ENCODE data around the gene B3GNT5. TPM values are rescaled to one million over a fixed set of nuclear protein-coding genes. Genes with fewer than 3 reads are reported as not detected.

The B3GNT5 gene
- total and polyA plus RNA-seq, 9 of the 15 experiments (the other 6 are each of a cell fraction or from before 2014, with no cell fraction given): 8.8 to 23.8 (median 14.4) TPM

- BruUV-seq (replicated peaks): no TSS peak
- in situ Hi-C loops (cut with MboI) (no loop called here), intact Hi-C loops (cut with micrococcal nuclease) (no loop called here)
- H3K4me1 ChIP-seq (replicated peaks in 1 of 2; ENCODE audit: control insufficient read depth in 2 of 2, insufficient read depth in 2 of 2, low read length in 2 of 2): peaks cover 3 to 5% of the 10 kb centered on the region in 2 experiments; a peak in 3 of 5 replicates
- H3K27me3 ChIP-seq (ENCODE audit: control insufficient read depth in 2 of 2, insufficient read depth in 2 of 2, low read length in 2 of 2): no peaks in the 10 kb centered on the region
- no peaks in the 10 kb centered on the region for H4K20me1 ChIP-seq (replicated peaks; ENCODE audit: control insufficient read depth, insufficient read depth, low read length)
- CTCF ChIA-PET (ENCODE audit: low intra/inter-chr PET ratio): interaction anchor here (0.6 kb wide), 1 partner anchor 37 kb away, joined by 4 read pairs; no protein-coding TSS in a partner anchor
- no peak for FAIRE-seq
- no peaks in the 10 kb centered on the region for H3K9me1 ChIP-seq (ENCODE audit: control insufficient read depth, insufficient read depth, low read length)
- TF ChIP-seq ZNF639 (CRISPR knock-in tag; conservative IDR thresholded peaks at IDR 0.05 in 1 of 2, IDR thresholded peaks at IDR 0.05 in 1 of 2): no peak
- TF ChIP-seq ZBTB40 (IDR thresholded peaks at IDR 0.05): no peak
- TF ChIP-seq ZBTB40 (CRISPR knock-in tag; IDR thresholded peaks at IDR 0.05): no peak
- no peak for TF ChIP-seq SREBF1 (IDR thresholded peaks at IDR 0.05; ENCODE audit: borderline replicate concordance, low read depth, low read length)
- TF ChIP-seq ZNF324 (CRISPR knock-in tag; IDR thresholded peaks at IDR 0.05): no peak
- TF ChIP-seq SMAD1 (IDR thresholded peaks at IDR 0.05; ENCODE audit: low read depth, low read length, partially characterized antibody): no peak
- TF ChIP-seq PURB (CRISPR knock-in tag; IDR thresholded peaks at IDR 0.05; ENCODE audit: low read depth): no peak
- TF ChIP-seq HMGXB4 (CRISPR knock-in tag; IDR thresholded peaks at IDR 0.05): no peak
- no peak for TF ChIP-seq HES1 (IDR thresholded peaks at IDR 0.05; ENCODE audit: low read depth)
- no peak overlapping the region for H3K4me3 ChIP-seq
- DNase-seq (ENCODE audit: extremely low read depth in 1 of 4, low spot score in 3 of 4): no peak
- no peaks in the 10 kb centered on the region; the same call in 2 of the 3 replicates for H3K36me3 ChIP-seq (ENCODE audit: control insufficient read depth, insufficient read depth, low read length)
- 24% methylated on average over 2 of the region's 2 CpGs for WGBS (ENCODE audit: insufficient coverage, low coverage, missing lambda C conversion rate)
- no peak for ATAC-seq
- no peak overlapping the region for H3K9ac ChIP-seq (ENCODE audit: insufficient read depth in 1 of 2, low read depth in 2 of 2, low read length in 2 of 2)
- no peaks in the 10 kb centered on the region for H3K79me2 ChIP-seq (ENCODE audit: control insufficient read depth, insufficient read depth, low read length)
- H2AFZ ChIP-seq (ENCODE audit: low read depth, low read length): no peak overlapping the region
- no peaks in the 10 kb centered on the region for H3K9me3 ChIP-seq (replicated peaks; ENCODE audit: control insufficient read depth, insufficient read depth, low read depth, low read length)
- no peak overlapping the region for H3K4me2 ChIP-seq (ENCODE audit: insufficient read depth, low read length)
- H3K27ac ChIP-seq (ENCODE audit: extremely low read depth, low read depth, low read length): no peak overlapping the region
- POLR2A ChIA-PET: no interaction called here
These were observed 44.3 kb upstream of the B3GNT5 start for GRCh38 chr3:183208800-183209199.
